Duodenal mucosa (tissue), 2 donors: ENCODE measurements around the gene CD27.
"Not testable (repeated sequence)": the region's sequence is repeated elsewhere in the genome, so short reads cannot be mapped to it uniquely, and the experiment has no call there.

Experiments used
- H3K27ac ChIP-seq: one replicate; pipeline ENCODE4 v1.7.0; 2013; ENCODE audit warnings: low read depth, low read length
- H3K27me3 ChIP-seq, 2 donors: one replicate each; pipeline ENCODE4 v1.7.0; 2013; ENCODE audit warnings: low read length in 2 of 2, control low read depth in 1 of 2; ENCODE audit not compliant: insufficient read depth in 2 of 2, control insufficient read depth in 1 of 2
- H3K36me3 ChIP-seq, 2 donors: one replicate each; pipeline ENCODE4 v1.7.0; 2013; ENCODE audit warnings: low read length in 2 of 2, control low read depth in 1 of 2; ENCODE audit not compliant: insufficient read depth in 2 of 2, control insufficient read depth in 1 of 2
- H3K4me1 ChIP-seq, 2 donors: one replicate each; pipeline ENCODE4 v1.7.0; 2013; ENCODE audit warnings: low read length in 2 of 2, control low read depth in 1 of 2; ENCODE audit not compliant: insufficient read depth in 2 of 2, control insufficient read depth in 1 of 2
- H3K4me3 ChIP-seq, 2 donors: one replicate each; pipeline ENCODE4 v1.7.0; 2013; ENCODE audit warnings: low read length in 2 of 2, low read depth in 1 of 2
- H3K9ac ChIP-seq, 2 donors: one replicate each; pipeline ENCODE4 v1.7.0; 2013; ENCODE audit warnings: low read length in 2 of 2, low read depth in 1 of 2
- H3K9me3 ChIP-seq, 2 donors: one replicate each; pipeline ENCODE4 v1.7.0; 2013; ENCODE audit warnings: low read length in 2 of 2, control low read depth in 1 of 2; ENCODE audit not compliant: control insufficient read depth in 1 of 2

The CD27 gene

GRCh38 chr12:6478416-6478815, 33.7 kb downstream of the CD27 start:
- no peaks in the 10 kb centered on the region for H3K9me3 ChIP-seq
- H3K36me3 ChIP-seq, result no peaks in the 10 kb centered on the region
- H3K27me3 ChIP-seq, result no peaks in the 10 kb centered on the region
- H3K4me3 ChIP-seq, result no peak overlapping the region
- no peak overlapping the region for H3K27ac ChIP-seq
- no peak overlapping the region for H3K9ac ChIP-seq
- H3K4me1 ChIP-seq, result no peaks in the 10 kb centered on the region

- Histone ChIP-seq H3K4me1 (peaks cover 4 to 9% of the 10 kb centered on the region in 2 donors), H3K9me3 (no peaks in the 10 kb centered on the region), H3K27ac (no peak overlapping the region), H3K36me3 (peaks cover 0 to 3% of the 10 kb centered on the region in 2 donors), H3K27me3 (no peaks in the 10 kb centered on the region), H3K9ac (no peak overlapping the region), H3K4me3 (no peak overlapping the region)
Observed at GRCh38 chr12:6488240-6488639, 43.5 kb downstream of the CD27 start.

DNA sequence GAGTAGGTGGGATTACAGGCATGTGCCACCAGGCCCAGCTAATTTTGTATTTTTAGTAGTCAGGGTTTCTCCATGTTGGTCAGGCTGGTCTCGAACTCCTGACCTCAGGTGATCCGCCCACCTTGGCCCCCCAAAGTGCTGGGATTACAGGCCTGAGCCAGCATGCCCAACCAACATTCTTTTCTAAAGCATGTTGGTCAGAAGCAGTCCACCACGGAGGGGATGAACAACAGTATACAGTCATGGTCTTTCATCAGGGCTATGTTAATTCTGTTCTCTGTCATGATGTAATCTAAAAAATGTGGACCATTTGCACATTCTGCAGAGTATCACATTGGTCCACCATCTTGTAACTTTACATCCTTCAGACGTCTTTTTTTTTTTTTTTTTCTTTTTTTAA, 44.7 kb downstream of the CD27 start:
- H3K4me1 ChIP-seq, result peaks cover 6 to 12% of the 10 kb centered on the region in 2 donors
- H3K9ac ChIP-seq, result no peak overlapping the region
- no peaks in the 10 kb centered on the region for H3K9me3 ChIP-seq
- peaks cover 0 to 3% of the 10 kb centered on the region in 2 donors for H3K36me3 ChIP-seq
- no peak overlapping the region for H3K27ac ChIP-seq
- H3K4me3 ChIP-seq, result no peak overlapping the region
- H3K27me3 ChIP-seq, result no peaks in the 10 kb centered on the region

- H3K9ac ChIP-seq, H3K9me3 ChIP-seq, H3K27me3 ChIP-seq, H3K36me3 ChIP-seq, H3K27ac ChIP-seq, H3K4me3 ChIP-seq: not testable (repeated sequence)
- peaks cover 18 to 24% of the 10 kb centered on the region in 2 donors for H3K4me1 ChIP-seq
Observed at GRCh38 chr12:6490673-6491072, 45.9 kb downstream of the CD27 start.

GRCh38 chr12:6492838-6493496, 48.2 kb downstream of the CD27 start, which contains the start of gene MRPL51:
TSS of gene MRPL51 (minus strand) at chr12:6493262. CDS start at chr12:6493136, 126 bp downstream.
- Histone ChIP-seq H3K27ac (peak within 1 kb of the TSS; percentile 94), H3K4me3 (peak within 1 kb of the TSS; percentile 99 to 100), H3K27me3 (no peaks in the 10 kb centered on the region), H3K4me1 (peaks cover 18 to 26% of the 10 kb centered on the region in 2 donors), H3K9me3 (no peaks in the 10 kb centered on the region), H3K9ac (peak within 1 kb of the TSS; percentile 98 to 99), H3K36me3 (peaks cover 3 to 21% of the 10 kb centered on the region in 2 donors)

DNA sequence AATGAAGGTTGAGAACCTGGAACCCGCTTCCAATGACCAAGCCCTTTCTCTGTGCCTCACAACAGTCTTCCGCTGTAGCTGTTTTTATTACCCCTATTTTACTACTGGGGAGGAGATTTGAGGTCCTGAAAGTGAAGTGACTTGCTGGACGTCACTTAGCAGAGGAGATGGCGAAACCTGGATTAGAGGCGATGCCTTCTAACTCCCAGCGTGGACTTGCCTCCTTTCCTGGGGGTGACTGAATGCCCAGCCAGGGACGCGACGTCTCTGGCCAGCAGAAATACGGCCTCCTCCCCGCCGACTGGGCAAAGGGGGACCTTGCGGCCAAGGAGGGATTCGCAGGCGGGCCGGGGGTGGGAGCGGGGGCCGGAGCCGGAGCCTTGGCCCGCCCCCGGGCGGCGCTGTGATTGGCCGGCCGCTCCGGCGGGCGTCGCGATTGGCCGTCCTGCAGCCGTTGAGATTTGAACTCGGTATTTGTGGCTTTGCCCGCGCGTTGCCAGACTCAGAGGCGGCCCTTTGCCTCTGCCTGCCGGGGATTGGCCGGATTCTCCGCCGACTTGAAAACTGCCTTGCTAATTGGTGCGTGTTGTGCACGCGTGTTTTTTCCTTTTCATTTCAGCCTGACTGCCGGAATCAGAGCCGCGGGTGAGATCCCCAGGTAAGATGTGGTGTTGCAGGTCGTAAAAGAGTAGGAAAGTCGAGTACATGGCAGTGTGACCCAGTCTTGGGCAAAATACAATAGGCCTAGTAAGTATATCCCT, 48.9 kb downstream of the CD27 start, which contains the start of gene NCAPD2:
Gene NCAPD2 (plus strand): TSS at position 606 of the 761 bp plus-strand sequence. CDS start 997 bp downstream, outside the sequence.
- H3K9ac ChIP-seq, result peak within 1 kb of the TSS; percentile 98 to 99
- H3K27ac ChIP-seq, result peak within 1 kb of the TSS; percentile 94
- H3K9me3 ChIP-seq, result no peaks in the 10 kb centered on the region
- H3K4me1 ChIP-seq, result peaks cover 18 to 26% of the 10 kb centered on the region in 2 donors
- no peaks in the 10 kb centered on the region for H3K27me3 ChIP-seq
- H3K4me3 ChIP-seq, result peak within 1 kb of the TSS; percentile 99 to 100
- H3K36me3 ChIP-seq, result peaks cover 3 to 21% of the 10 kb centered on the region in 2 donors

GRCh38 chr12:6494258-6494743, 49.5 kb downstream of the CD27 start:
- Histone ChIP-seq H3K27ac (no peak overlapping the region), H3K4me1 (peaks cover 18 to 26% of the 10 kb centered on the region in 2 donors), H3K27me3 (no peaks in the 10 kb centered on the region), H3K36me3 (peaks cover 3 to 27% of the 10 kb centered on the region in 2 donors), H3K9me3 (no peaks in the 10 kb centered on the region), H3K4me3 (peak overlapping the region; percentile 99 to 100), H3K9ac (peak overlapping the region; percentile 65 to 98)

- H3K36me3 ChIP-seq, result peaks cover 3 to 28% of the 10 kb centered on the region in 2 donors
- H3K9me3 ChIP-seq, result no peaks in the 10 kb centered on the region
- no peaks in the 10 kb centered on the region for H3K27me3 ChIP-seq
- H3K4me3 ChIP-seq, result peak overlapping the region; percentile 99 to 100
- H3K27ac ChIP-seq, result no peak overlapping the region
- H3K4me1 ChIP-seq, result peaks cover 18 to 26% of the 10 kb centered on the region in 2 donors
- peak overlapping the region; percentile 65 to 98 for H3K9ac ChIP-seq
Observed at GRCh38 chr12:6494968-6495367, 50.2 kb downstream of the CD27 start.

DNA sequence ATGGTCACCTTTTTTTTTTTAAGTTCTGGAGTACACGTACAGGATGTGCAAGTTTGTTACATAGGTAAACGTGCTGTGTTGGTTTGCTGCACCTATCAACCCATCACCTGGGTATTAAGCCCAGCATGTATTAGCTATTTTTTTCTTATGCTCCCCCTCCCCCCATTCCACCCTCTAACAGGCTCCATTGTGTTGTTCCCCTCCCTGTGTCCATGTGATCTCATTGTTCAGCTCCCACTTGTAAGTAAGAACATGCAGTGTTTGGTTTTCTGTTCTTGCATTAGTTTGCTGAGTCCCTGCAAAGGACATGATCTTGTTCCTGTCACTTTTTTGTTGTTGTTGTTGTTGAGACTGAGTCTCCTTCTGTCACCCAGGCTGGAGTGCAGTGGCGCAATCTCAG, 52.5 kb downstream of the CD27 start:
- H3K27me3 ChIP-seq, H3K4me3 ChIP-seq, H3K9me3 ChIP-seq, H3K27ac ChIP-seq, H3K9ac ChIP-seq: not testable (repeated sequence)
- Histone ChIP-seq H3K4me1 (peaks cover 16 to 22% of the 10 kb centered on the region in 2 donors), H3K36me3 (peaks cover 0 to 40% of the 10 kb centered on the region in 2 donors)

- Histone ChIP-seq H3K27me3 (no peaks in the 10 kb centered on the region), H3K27ac (no peak overlapping the region), H3K4me1 (peaks cover 2 to 4% of the 10 kb centered on the region in 2 donors), H3K4me3 (no peak overlapping the region), H3K9me3 (no peaks in the 10 kb centered on the region), H3K9ac (no peak overlapping the region), H3K36me3 (peaks cover 7 to 52% of the 10 kb centered on the region in 2 donors)
Observed at GRCh38 chr12:6500466-6500865, 55.7 kb downstream of the CD27 start.
